B cell (primary cell): ENCODE measurements around the gene PAN2. TPM values are rescaled to one million over a fixed set of nuclear protein-coding genes. Genes with fewer than 3 reads are reported as not detected.

Source experiments
- ATAC-seq: fragments of 200-7000 bp; cut with Tn5 transposase; one replicate; pipeline ENCODE4 v1.10.0; 2021; ENCODE audit warnings: low read depth, mild to moderate bottlenecking, moderate number of reproducible peaks, moderate library complexity
- CTCF ChIA-PET: fragments of 350-600 bp; sonication (Branson Sonifier 250); formaldehyde crosslinking; loops from one replicate; lab custom pipeline; 2021; ENCODE audit warnings: antibody characterized with exemption, inconsistent platforms; lab: Charles Lee
- POLR2A ChIA-PET: fragments of 350-600 bp; sonication (Branson Sonifier 250); formaldehyde crosslinking; loops from one replicate; lab custom pipeline; 2021; ENCODE audit warnings: antibody characterized with exemption; lab: Charles Lee
- DNase-seq: peaks from one replicate; pipeline ENCODE4 v3.0.0; 2013
- H2AFZ ChIP-seq: 2 replicates; pipeline ENCODE4 v1.6.1; 2012; ENCODE audit warnings: mild to moderate bottlenecking, low read depth, low read length; ENCODE audit not compliant: insufficient read depth, poor library complexity, severe bottlenecking
- H3K27ac ChIP-seq, 2 donors: 1 replicate in 1 of 2; 2 replicates in 1 of 2; pipeline ENCODE4 v1.5.1; 2012 to 2013; ENCODE audit warnings: low read length in 2 of 2, mild to moderate bottlenecking in 2 of 2, moderate library complexity in 1 of 2
- H3K27me3 ChIP-seq, 4 experiments: fragments of 200-600 bp in 1 of 4; sonication (generic) in 1 of 4; replicated peaks in 1 of 4; 1 replicate in 2 of 4; 2 replicates in 2 of 4; pipeline versions ENCODE4 v1.6.1 to v1.7.0; 2013 to 2016; ENCODE audit warnings: low read length in 3 of 4, mild to moderate bottlenecking in 2 of 4, mixed read lengths in 1 of 4, moderate library complexity in 1 of 4; ENCODE audit not compliant: insufficient read depth in 4 of 4, control insufficient read depth in 3 of 4; ENCODE audit errors: control extremely low read depth in 1 of 4
- H3K36me3 ChIP-seq, 2 experiments: replicated peaks in 1 of 2; 1 replicate in 1 of 2; 2 replicates in 1 of 2; pipeline versions ENCODE4 v1.6.1 to v1.7.1; 2013; ENCODE audit warnings: low read length in 1 of 2; ENCODE audit not compliant: insufficient read depth in 2 of 2, control insufficient read depth in 1 of 2; ENCODE audit errors: control extremely low read depth in 1 of 2, extremely low read depth in 1 of 2
- H3K4me1 ChIP-seq, 2 donors: fragments of 200-600 bp in 1 of 2; sonication (generic) in 1 of 2; 1 replicate in 1 of 2; 2 replicates in 1 of 2; pipeline versions ENCODE4 v1.5.1 to v1.6.1; 2013 to 2017; ENCODE audit warnings: low read length in 2 of 2; ENCODE audit not compliant: control insufficient read depth in 2 of 2, insufficient read depth in 2 of 2
- H3K4me2 ChIP-seq: replicated peaks from 2 replicates; pipeline ENCODE3; 2012; ENCODE audit warnings: mild to moderate bottlenecking, low read depth, low read length; ENCODE audit not compliant: poor library complexity, severe bottlenecking
- H3K4me3 ChIP-seq, 5 experiments: fragments of 200-600 bp in 1 of 5; sonication (generic) in 1 of 5; 1 replicate in 3 of 5; 2 replicates in 2 of 5; pipeline versions ENCODE4 v1.5.1 to v1.7.0; 2011 to 2016; ENCODE audit warnings: low read length in 4 of 5, mild to moderate bottlenecking in 4 of 5, low read depth in 2 of 5, control low read depth in 1 of 5, moderate library complexity in 1 of 5; ENCODE audit not compliant: insufficient read depth in 1 of 5; ENCODE audit errors: control extremely low read depth in 1 of 5, extremely low read depth in 1 of 5
- H3K79me2 ChIP-seq: fragments of 200-600 bp; sonication (generic); one replicate; pipeline ENCODE4 v1.6.0; 2016; ENCODE audit warnings: low read length; ENCODE audit not compliant: control insufficient read depth, insufficient read depth
- H3K9ac ChIP-seq: fragments of 200-600 bp; sonication (generic); 2 replicates; pipeline ENCODE4 v1.6.1; 2017; ENCODE audit warnings: mild to moderate bottlenecking, low read length, moderate library complexity
- H3K9me3 ChIP-seq, 3 donors: one replicate each; pipeline versions ENCODE4 v1.6.1 to v1.7.1; 2013; ENCODE audit warnings: low read length in 2 of 3; ENCODE audit not compliant: control insufficient read depth in 2 of 3, insufficient read depth in 1 of 3; ENCODE audit errors: control extremely low read depth in 1 of 3
- H4K20me1 ChIP-seq: 2 replicates; pipeline ENCODE4 v1.6.0; 2012; ENCODE audit warnings: mild to moderate bottlenecking, low read length; ENCODE audit not compliant: insufficient read depth, control insufficient read depth, poor library complexity, severe bottlenecking
- H3K27ac Mint-ChIP-seq: one replicate; pipeline ENCODE4 v1.8.0; 2021; ENCODE audit warnings: mixed read lengths
- H3K27me3 Mint-ChIP-seq: one replicate; pipeline ENCODE4 v1.8.0; 2021; ENCODE audit warnings: mixed read lengths
- H3K4me1 Mint-ChIP-seq: one replicate; pipeline ENCODE4 v1.8.0; 2021; ENCODE audit warnings: mixed read lengths
- H3K4me3 Mint-ChIP-seq: one replicate; pipeline ENCODE4 v1.8.0; 2021; ENCODE audit warnings: mixed read lengths
- H3K9me3 Mint-ChIP-seq: one replicate; pipeline ENCODE4 v1.8.0; 2022; ENCODE audit warnings: mixed read lengths; ENCODE audit not compliant: insufficient read depth
- CTCF ChIP-seq: fragments of 200-600 bp; IDR thresholded peaks from one replicate; pipeline ENCODE4 v1.8.0; 2022; ENCODE audit warnings: antibody characterized with exemption, mild to moderate bottlenecking
- EZH2 ChIP-seq: IDR thresholded peaks from 2 replicates; pipeline ENCODE4 v1.6.1; 2012; ENCODE audit warnings: borderline replicate concordance, low read depth, mild to moderate bottlenecking, moderate library complexity, low read length; ENCODE audit not compliant: insufficient read depth, poor library complexity, severe bottlenecking
- WGBS: methylation state at CpG from one replicate; pipeline ENCODE4 v1.1.5; 2013; ENCODE audit warnings: missing lambda C conversion rate; ENCODE audit not compliant: insufficient coverage; 5-methylcytosine and 5-hydroxymethylcytosine counted together
- intact Hi-C: fragments of 100-400 bp; cut with micrococcal nuclease; formaldehyde crosslinking; loops from one replicate; pipeline ENCODE4 v1.10.0; 2022
- polyA plus RNA-seq: library from polyadenylated mRNA; depleted of rRNA; stranded (reverse); fragments of >200 nt; gene quantifications from 2 replicates; pipeline ENCODE4 v1.2.3, GENCODE V29; 2012
- total RNA-seq, 2 donors: library from RNA; stranded (reverse); fragments of 120-200 nt in 1 of 2; gene quantifications; 1 replicate in 1 of 2; 2 replicates in 1 of 2; pipeline versions ENCODE4 v1.2.3 to v1.2.4, GENCODE V29; 2013 to 2022

PAN2 gene
- total and polyA plus RNA-seq, 2 donors (not counting 1 experiment from before 2014, with no cell fraction given) = 211 to 230 TPM

- Histone ChIP-seq H2AFZ (peak overlapping the region; percentile 73), H3K4me3 (peak overlapping the region; percentile 55 to 97 (median 76)), H3K9ac (peak overlapping the region; percentile 82), H4K20me1 (peaks cover 7% of the 10 kb centered on the region), H3K27me3 (no peaks in the 10 kb centered on the region), H3K36me3 (peaks cover 15 to 28% of the 10 kb centered on the region in 2 experiments), H3K4me1 (peaks cover 15 to 24% of the 10 kb centered on the region in 2 donors), H3K79me2 (peaks cover 48% of the 10 kb centered on the region), H3K4me2 (peak overlapping the region; percentile 76), H3K9me3 (no peaks in the 10 kb centered on the region), H3K27ac (peak overlapping the region; percentile 1 to 67)
- Mint-ChIP-seq H3K27ac (peak overlapping the region; percentile 54), H3K9me3 (no peaks in the 10 kb centered on the region), H3K4me3 (peak overlapping the region; percentile 89), H3K4me1 (peaks cover 29% of the 10 kb centered on the region), H3K27me3 (no peaks in the 10 kb centered on the region)
- POLR2A ChIA-PET = interaction anchor here (0.6 to 3.9 kb wide), 14 partner anchors 16 to 270 kb away, joined by 3 to 24 read pairs (median 8); partner anchors contain the start of genes CNPY2, IL23A, PAN2 and RNF41
- ATAC-seq = no peak
- CTCF ChIA-PET = interaction anchor here (0.5 to 5.5 kb wide), 16 partner anchors 8 to 269 kb away, joined by 3 to 59 read pairs (median 9); partner anchors contain the start of genes CNPY2, IL23A, PAN2 and SMARCC2
- TF ChIP-seq EZH2 = no peak
- TF ChIP-seq CTCF = no peak
- intact Hi-C loops = no loop called here
- DNase-seq = peak; percentile 35
- 0% methylated on average over 1 of the region's 1 CpG for WGBS
Observed at GRCh38 chr12:56358836-56359532, 25.2 kb upstream of the PAN2 start.

- no peak overlapping the region for H3K27ac ChIP-seq
- DNase-seq (no peak), ATAC-seq (no peak)
- ChIA-PET CTCF (interaction anchor here (1.8 to 2.6 kb wide), 2 partner anchors 8 to 113 kb away, joined by 5 to 11 read pairs; partner anchors contain the start of gene STAT2), POLR2A (interaction anchor here (0.5 kb wide), 1 partner anchor 390 kb away, joined by 6 read pairs; no protein-coding TSS in a partner anchor)
- no peak overlapping the region for H3K27ac Mint-ChIP-seq
- no peaks in the 10 kb centered on the region for H3K27me3 ChIP-seq
- H3K9me3 ChIP-seq = no peaks in the 10 kb centered on the region
- H3K27me3 Mint-ChIP-seq = no peaks in the 10 kb centered on the region
- H3K4me3 Mint-ChIP-seq = no peak overlapping the region
- H3K36me3 ChIP-seq = peaks cover 16 to 84% of the 10 kb centered on the region in 2 experiments
- peaks cover 7% of the 10 kb centered on the region for H4K20me1 ChIP-seq
- no peaks in the 10 kb centered on the region for H3K4me1 ChIP-seq
- peaks cover 20% of the 10 kb centered on the region for H3K79me2 ChIP-seq
- H3K4me3 ChIP-seq = no peak overlapping the region
- no peak overlapping the region for H3K4me2 ChIP-seq
- no peak overlapping the region for H2AFZ ChIP-seq
- peaks cover 3% of the 10 kb centered on the region for H3K4me1 Mint-ChIP-seq
- TF ChIP-seq CTCF (no peak), EZH2 (no peak)
- no peak overlapping the region for H3K9ac ChIP-seq
- intact Hi-C loops = no loop called here
- 94% methylated on average over 2 of the region's 2 CpGs for WGBS
- no peaks in the 10 kb centered on the region for H3K9me3 Mint-ChIP-seq
Observed at GRCh38 chr12:56351325-56351724, 17.5 kb upstream of the PAN2 start.
